Endometrium (tissue), 2 donors: ENCODE measurements around the gene NRIP1.

Experiments
- FAIRE-seq: peaks from 2 replicates; lab custom pipeline; 2012; peaks lifted over from hg19 to GRCh38; lab: Jason Lieb, UNC
- donor health status: control.
- donor health status: control.

The NRIP1 gene

GRCh38 chr21:15064576-15065391 lies at the start of gene NRIP1:
NRIP1 (minus strand) TSS chr21:15065000; CDS start chr21:14968192, 96,808 bp downstream.
- FAIRE-seq: no peak

- FAIRE-seq: no peak
These were observed 48.1 kb upstream of the NRIP1 start for GRCh38 chr21:15112858-15113257.

GRCh38 chr21:15108801-15109200 lies 44.0 kb upstream of the NRIP1 start:
- FAIRE-seq: no peak

DNA sequence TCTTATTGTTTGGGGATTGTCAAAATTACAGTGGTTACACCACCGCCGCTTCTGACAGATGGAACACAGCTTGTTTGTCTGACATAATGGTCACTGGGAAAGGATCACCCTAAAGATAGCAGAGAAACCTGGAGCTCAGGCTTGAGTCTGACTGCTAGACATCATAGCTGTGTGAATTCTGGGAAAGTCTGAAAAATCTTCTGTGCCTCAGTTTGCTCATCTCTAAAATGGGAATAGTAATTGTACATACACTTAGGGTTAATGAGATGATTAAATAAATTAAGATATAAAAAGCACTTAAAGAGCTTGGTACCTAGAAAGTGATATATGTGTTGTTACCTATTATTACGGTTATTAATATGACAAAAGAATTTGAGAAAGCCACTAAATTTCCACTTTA lies 39.7 kb upstream of the NRIP1 start:
- no peak for FAIRE-seq

- FAIRE-seq: no peak
These were observed 34.1 kb upstream of the NRIP1 start for GRCh38 chr21:15098908-15099307.

GRCh38 chr21:15098181-15098580 lies 33.4 kb upstream of the NRIP1 start:
- FAIRE-seq: no peak

- no peak for FAIRE-seq
These were observed 32.8 kb upstream of the NRIP1 start for GRCh38 chr21:15097580-15097979.

GRCh38 chr21:15096146-15096545 lies 31.3 kb upstream of the NRIP1 start:
- no peak for FAIRE-seq

DNA sequence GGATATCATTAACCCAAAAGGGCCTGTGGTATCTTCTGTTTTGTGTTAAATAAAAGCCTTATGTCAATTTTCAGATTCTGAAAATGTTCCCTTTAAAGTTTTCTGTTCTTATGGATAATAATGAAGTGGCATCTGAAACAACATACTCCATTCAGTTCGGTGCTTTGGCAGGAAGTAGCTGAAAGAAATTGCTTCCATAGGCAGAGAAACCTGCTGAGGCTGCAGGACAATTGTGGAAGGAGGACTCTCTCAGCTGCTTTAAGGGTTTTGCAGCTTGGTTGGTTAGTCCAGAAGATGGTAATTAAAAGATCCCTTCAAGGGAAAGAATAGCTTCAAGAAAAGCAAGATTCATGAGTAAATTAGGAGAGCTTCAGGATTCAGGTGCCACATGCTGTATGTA lies 30.5 kb upstream of the NRIP1 start:
- no peak for FAIRE-seq

DNA sequence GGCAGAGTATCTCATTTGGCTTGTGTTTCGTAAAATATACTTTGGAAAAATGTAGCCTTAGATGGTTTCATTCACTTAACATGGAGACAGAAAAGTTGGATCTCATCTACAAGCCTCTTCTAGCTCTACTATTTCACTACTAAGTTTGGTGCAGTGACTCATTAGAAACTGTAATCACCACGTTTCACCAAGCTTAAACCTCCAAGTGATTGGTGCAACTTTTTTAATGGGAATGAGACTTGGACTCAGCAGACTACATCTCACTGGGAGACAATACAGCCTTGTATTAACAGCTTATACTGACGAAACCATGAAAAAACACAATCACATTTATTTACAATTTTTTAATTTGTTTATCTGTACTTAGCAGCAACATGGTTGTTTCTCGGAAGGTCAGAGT lies 29.9 kb upstream of the NRIP1 start:
- no peak for FAIRE-seq

DNA sequence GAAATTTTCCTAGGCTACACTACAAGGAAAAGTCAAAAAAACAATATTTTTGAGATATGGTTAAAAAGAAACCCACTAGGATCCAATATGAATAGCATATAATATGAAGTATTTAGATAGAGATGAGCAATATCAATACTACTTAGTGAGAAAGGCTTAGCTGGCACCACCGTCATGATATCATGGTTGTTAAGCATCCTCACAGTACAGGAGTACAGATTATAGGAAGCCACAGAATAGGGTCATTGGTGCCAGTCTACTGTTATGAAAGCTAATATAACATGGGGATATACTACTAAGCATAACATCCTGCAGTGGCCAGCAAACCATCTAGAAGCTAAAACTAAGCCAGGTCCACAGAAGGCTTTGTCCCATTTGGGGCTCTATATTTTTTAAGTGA lies 28.4 kb upstream of the NRIP1 start:
- no peak for FAIRE-seq

- no peak for FAIRE-seq
These were observed 27.9 kb upstream of the NRIP1 start for GRCh38 chr21:15092745-15093144.

DNA sequence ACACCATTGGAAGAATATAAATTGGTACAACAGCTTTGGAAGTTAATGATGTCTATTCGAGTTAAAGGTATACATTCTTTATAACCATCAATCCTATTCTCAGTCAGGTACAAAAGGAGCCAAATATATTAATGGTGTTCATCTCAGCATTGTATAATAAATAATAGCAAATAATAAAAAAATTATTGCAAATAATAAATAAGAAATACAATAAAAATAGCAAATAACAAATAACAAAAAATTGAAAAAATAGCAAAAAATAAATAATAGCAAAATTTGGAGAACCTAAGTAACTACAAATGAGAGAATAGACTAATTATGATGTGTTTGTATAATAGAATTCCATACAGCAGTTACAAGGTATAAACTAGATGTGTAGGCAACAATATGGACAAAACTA lies 25.6 kb upstream of the NRIP1 start:
- peak; percentile 74 for FAIRE-seq

- FAIRE-seq: no peak
These were observed 23.7 kb upstream of the NRIP1 start for GRCh38 chr21:15088488-15088887.

- FAIRE-seq: no peak
These were observed 19.9 kb upstream of the NRIP1 start for GRCh38 chr21:15084668-15085067.

GRCh38 chr21:15080526-15080925 lies 15.7 kb upstream of the NRIP1 start:
- no peak for FAIRE-seq

GRCh38 chr21:15079269-15079668 lies 14.5 kb upstream of the NRIP1 start:
- FAIRE-seq: no peak

GRCh38 chr21:15078180-15078579 lies 13.4 kb upstream of the NRIP1 start:
- FAIRE-seq: no peak

DNA sequence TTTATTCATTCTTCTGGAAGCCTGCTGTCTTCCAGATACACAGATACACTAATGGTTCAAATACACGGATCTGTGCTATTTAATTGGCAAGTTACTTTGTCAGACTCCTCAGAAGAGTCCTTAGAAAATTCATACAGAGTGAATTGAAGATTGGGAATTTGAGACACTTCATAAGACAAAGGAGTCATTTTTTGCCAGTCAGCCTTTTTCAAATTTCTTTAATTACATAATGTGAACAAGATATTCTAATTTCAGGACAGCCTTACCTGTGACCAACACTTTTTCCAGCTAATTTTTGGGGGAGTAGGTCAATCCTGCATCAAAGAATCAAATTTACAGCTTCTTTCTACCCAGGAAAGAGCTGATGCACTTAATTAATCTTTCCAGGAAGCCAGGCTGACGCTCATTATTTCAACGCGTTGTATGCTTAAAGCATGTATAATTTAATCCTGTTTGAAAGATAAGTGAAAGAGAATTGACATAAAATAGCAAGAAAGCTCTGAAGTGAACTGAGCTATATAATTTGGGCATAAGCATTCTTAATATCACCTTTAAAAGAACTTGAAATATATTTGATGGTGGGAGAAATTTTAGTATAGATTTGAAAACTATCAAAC lies 12.8 kb upstream of the NRIP1 start:
- no peak for FAIRE-seq

DNA sequence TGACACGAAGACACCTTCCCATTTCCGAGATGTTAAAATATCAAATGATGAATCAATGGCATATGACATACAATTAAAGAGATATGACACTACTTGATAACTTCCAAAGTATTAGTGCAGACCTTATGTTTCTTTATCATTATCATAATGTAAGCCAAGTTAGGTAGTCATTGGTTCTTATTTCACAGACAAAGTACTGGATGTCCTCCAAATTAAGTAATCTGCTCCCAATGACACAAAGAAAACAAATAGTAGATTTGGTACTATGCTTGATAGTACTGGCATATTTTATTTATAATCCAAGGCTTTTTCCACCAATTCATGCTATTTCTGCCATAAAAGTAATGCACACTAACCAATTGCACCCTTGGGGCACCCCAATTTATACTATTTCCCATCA lies 11.9 kb upstream of the NRIP1 start:
- no peak for FAIRE-seq

DNA sequence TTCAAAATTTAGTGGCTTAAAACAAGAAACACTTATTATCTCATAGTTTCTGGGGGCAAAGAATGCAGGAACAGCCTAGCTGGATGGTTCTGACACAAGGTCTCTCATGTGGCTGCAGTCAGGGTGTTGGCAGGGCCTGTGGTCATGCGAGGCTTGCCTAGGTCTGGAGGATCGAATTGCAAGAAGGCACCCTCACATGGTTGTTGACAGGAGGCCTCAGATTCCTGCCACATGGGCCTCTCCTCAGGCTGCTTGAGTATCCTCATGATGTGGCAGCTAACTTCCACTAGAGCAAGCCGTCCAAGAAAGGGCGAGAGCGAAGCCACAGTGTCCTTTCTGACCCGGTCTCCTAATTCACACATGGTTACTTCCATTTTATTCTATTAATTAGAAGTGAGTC lies 6.2 kb upstream of the NRIP1 start:
- no peak for FAIRE-seq

GRCh38 chr21:15066123-15066575 lies 1.3 kb upstream of the NRIP1 start:
- FAIRE-seq: no peak

- FAIRE-seq: no peak
These were observed 757 bp upstream of the NRIP1 start for GRCh38 chr21:15065392-15066122.
